ENCODE results near the gene BNC2. TPM values are rescaled to one million over a fixed set of nuclear protein-coding genes. Genes with fewer than 3 reads are reported as not detected.

BNC2 gene
- total and polyA plus RNA-seq, 2 donors (not counting 1 experiment from before 2014, with no cell fraction given), result 34.7 to 39.1 TPM

DNA sequence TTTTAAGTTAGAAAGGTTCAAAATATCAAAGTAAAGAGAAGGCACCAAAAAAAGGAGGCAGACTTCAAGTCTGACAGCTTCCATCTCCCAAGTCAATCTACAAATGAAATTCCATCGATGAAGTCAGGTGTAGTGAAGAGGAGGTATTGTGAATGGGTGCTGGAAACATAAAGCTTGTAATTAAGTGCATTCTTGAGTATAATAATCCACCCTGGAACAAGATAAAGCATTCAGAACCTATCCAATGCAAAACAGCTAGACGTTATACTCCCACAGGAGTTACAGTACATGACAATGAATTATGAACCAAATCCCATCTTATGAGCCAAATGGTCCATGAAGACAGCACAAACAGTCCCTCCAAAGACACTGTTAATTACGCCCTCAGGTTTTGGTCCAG, 22.3 kb downstream of the BNC2 start:
- H3K79me2 ChIP-seq (ENCODE audit: control insufficient read depth, insufficient read depth, low read length), result peaks cover 59% of the 10 kb centered on the region
- TF ChIP-seq, protein P1, sequence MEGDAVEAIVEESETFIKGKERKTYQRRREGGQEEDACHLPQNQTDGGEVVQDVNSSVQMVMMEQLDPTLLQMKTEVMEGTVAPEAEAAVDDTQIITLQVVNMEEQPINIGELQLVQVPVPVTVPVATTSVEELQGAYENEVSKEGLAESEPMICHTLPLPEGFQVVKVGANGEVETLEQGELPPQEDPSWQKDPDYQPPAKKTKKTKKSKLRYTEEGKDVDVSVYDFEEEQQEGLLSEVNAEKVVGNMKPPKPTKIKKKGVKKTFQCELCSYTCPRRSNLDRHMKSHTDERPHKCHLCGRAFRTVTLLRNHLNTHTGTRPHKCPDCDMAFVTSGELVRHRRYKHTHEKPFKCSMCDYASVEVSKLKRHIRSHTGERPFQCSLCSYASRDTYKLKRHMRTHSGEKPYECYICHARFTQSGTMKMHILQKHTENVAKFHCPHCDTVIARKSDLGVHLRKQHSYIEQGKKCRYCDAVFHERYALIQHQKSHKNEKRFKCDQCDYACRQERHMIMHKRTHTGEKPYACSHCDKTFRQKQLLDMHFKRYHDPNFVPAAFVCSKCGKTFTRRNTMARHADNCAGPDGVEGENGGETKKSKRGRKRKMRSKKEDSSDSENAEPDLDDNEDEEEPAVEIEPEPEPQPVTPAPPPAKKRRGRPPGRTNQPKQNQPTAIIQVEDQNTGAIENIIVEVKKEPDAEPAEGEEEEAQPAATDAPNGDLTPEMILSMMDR (conservative IDR thresholded peaks at IDR 0.05 in 1 of 2, IDR thresholded peaks at IDR 0.05 in 1 of 2; ENCODE audit: low read depth in 1 of 2, low read length in 2 of 2), result no peak

DNA sequence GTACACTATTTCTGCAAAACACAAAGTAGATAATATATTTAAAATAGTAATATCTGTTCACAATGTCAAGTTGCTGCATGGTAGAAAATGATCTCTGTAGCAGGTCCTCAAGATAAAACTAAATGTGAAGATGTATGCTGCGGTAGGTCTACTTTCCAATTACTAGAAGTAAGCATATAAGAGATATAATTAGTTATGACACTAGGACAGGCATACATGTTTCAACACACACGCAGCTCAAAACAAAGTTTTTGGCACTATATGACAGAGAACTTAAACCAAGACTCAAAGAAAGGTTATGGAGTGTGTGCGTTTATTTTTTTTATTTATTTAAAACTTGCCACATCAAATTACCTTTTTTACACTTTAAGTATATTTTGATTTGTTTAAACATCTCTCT, 23.5 kb downstream of the BNC2 start:
- DNase-seq (ENCODE audit: low read depth in 2 of 2), result no peak
- H2AFZ ChIP-seq (ENCODE audit: low read length), result no peak overlapping the region
- H3K36me3 ChIP-seq (ENCODE audit: control insufficient read depth, insufficient read depth, low read length), result no peaks in the 10 kb centered on the region
- H3K27ac ChIP-seq (ENCODE audit: insufficient read depth, low read length), result no peak overlapping the region
- no peak overlapping the region for H3K4me2 ChIP-seq (ENCODE audit: extremely low read depth, insufficient read depth, low read length)
- no peaks in the 10 kb centered on the region for H3K4me1 ChIP-seq (ENCODE audit: control insufficient read depth, extremely low read depth, insufficient read depth, low read length)
- no peaks in the 10 kb centered on the region for H4K20me1 ChIP-seq (ENCODE audit: control insufficient read depth, extremely low read depth, insufficient read depth, low read length)
- no peak overlapping the region for H3K9ac ChIP-seq (ENCODE audit: insufficient read depth, low read length)
- no peaks in the 10 kb centered on the region for H3K27me3 ChIP-seq (ENCODE audit: control insufficient read depth, insufficient read depth, low read length)
- H3K79me2 ChIP-seq (ENCODE audit: control insufficient read depth, insufficient read depth, low read length), result peaks cover 52% of the 10 kb centered on the region
- TF ChIP-seq, protein P1 (conservative IDR thresholded peaks at IDR 0.05 in 1 of 2, IDR thresholded peaks at IDR 0.05 in 1 of 2; ENCODE audit: low read depth in 1 of 2, low read length in 2 of 2), result no peak
- no peak for TF ChIP-seq EZH2 (IDR thresholded peaks at IDR 0.05; ENCODE audit: low read length, missing control alignments)
- H3K9me3 ChIP-seq (ENCODE audit: control insufficient read depth, insufficient read depth, low read depth, low read length), result no peaks in the 10 kb centered on the region
- no peak overlapping the region for H3K4me3 ChIP-seq (replicated peaks in 1 of 4; ENCODE audit: control extremely low read depth in 1 of 4, insufficient read depth in 1 of 4, low read depth in 3 of 4, low read length in 4 of 4)

More for the DNA sequence above, 22.3 kb downstream of the BNC2 start:
- H3K27ac ChIP-seq (ENCODE audit: insufficient read depth, low read length), result no peak overlapping the region
- H3K4me2 ChIP-seq (ENCODE audit: extremely low read depth, insufficient read depth, low read length), result no peak overlapping the region
- no peaks in the 10 kb centered on the region for H3K9me3 ChIP-seq (ENCODE audit: control insufficient read depth, insufficient read depth, low read depth, low read length)
- no peaks in the 10 kb centered on the region for H4K20me1 ChIP-seq (ENCODE audit: control insufficient read depth, extremely low read depth, insufficient read depth, low read length)
- H3K4me1 ChIP-seq (ENCODE audit: control insufficient read depth, extremely low read depth, insufficient read depth, low read length), result no peaks in the 10 kb centered on the region
- H3K9ac ChIP-seq (ENCODE audit: insufficient read depth, low read length), result no peak overlapping the region
- H3K36me3 ChIP-seq (ENCODE audit: control insufficient read depth, insufficient read depth, low read length), result no peaks in the 10 kb centered on the region
- DNase-seq (ENCODE audit: low read depth in 2 of 2), result no peak
- H3K4me3 ChIP-seq (replicated peaks in 1 of 4; ENCODE audit: control extremely low read depth in 1 of 4, insufficient read depth in 1 of 4, low read depth in 3 of 4, low read length in 4 of 4), result no peak overlapping the region
- H3K27me3 ChIP-seq (ENCODE audit: control insufficient read depth, insufficient read depth, low read length), result no peaks in the 10 kb centered on the region
- H2AFZ ChIP-seq (ENCODE audit: low read length), result no peak overlapping the region

DNA sequence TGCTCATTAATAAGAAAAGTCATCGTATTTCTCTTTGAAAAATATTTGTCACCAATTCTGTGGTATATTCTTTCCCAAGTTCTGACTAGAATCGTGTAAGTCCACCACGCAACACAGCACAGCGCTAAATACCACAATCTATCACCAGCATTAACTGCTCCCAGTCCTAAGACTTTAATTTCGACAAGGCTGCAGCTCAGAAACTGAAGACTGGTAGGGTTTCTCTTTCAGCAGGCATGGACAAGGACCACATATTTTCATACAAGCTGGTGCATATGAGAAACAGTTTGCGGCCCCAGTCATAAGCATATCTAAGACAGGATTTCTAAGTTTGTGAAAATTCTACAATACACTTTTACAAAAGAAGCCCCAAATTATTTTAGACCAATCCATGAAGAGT, 24.1 kb downstream of the BNC2 start:
- Histone ChIP-seq H3K4me2 (ENCODE audit: extremely low read depth, insufficient read depth, low read length) (no peak overlapping the region), H3K4me1 (ENCODE audit: control insufficient read depth, extremely low read depth, insufficient read depth, low read length) (no peaks in the 10 kb centered on the region), H3K9me3 (ENCODE audit: control insufficient read depth, insufficient read depth, low read depth, low read length) (no peaks in the 10 kb centered on the region), H3K4me3 (replicated peaks in 1 of 4; ENCODE audit: control extremely low read depth in 1 of 4, insufficient read depth in 1 of 4, low read depth in 3 of 4, low read length in 4 of 4) (no peak overlapping the region), H3K27ac (ENCODE audit: insufficient read depth, low read length) (no peak overlapping the region), H2AFZ (ENCODE audit: low read length) (no peak overlapping the region), H3K79me2 (ENCODE audit: control insufficient read depth, insufficient read depth, low read length) (peaks cover 49% of the 10 kb centered on the region), H4K20me1 (ENCODE audit: control insufficient read depth, extremely low read depth, insufficient read depth, low read length) (no peaks in the 10 kb centered on the region), H3K36me3 (ENCODE audit: control insufficient read depth, insufficient read depth, low read length) (no peaks in the 10 kb centered on the region), H3K9ac (ENCODE audit: insufficient read depth, low read length) (no peak overlapping the region), H3K27me3 (ENCODE audit: control insufficient read depth, insufficient read depth, low read length) (no peaks in the 10 kb centered on the region)
- no peak for DNase-seq (ENCODE audit: low read depth in 2 of 2)
- TF ChIP-seq EZH2 (IDR thresholded peaks at IDR 0.05; ENCODE audit: low read length, missing control alignments), result no peak
- TF ChIP-seq, protein P1 (conservative IDR thresholded peaks at IDR 0.05 in 1 of 2, IDR thresholded peaks at IDR 0.05 in 1 of 2; ENCODE audit: low read depth in 1 of 2, low read length in 2 of 2), result no peak

Data from fibroblast of lung (primary cell).